ENCODE data around the gene GLYATL1.

GRCh38 chr11:58965246-58965985 is 26.1 kb downstream of the GLYATL1 start:
- TF ChIP-seq ZNF274 (IDR thresholded peaks at IDR 0.05; ENCODE audit: borderline replicate concordance, extremely low read depth, low read length), result no peak
- TF ChIP-seq POLR2A (IDR thresholded peaks at IDR 0.05; ENCODE audit: control extremely low read depth in 1 of 2, low read depth in 2 of 2, low read length in 2 of 2), result no peak
- TF ChIP-seq CTCF (IDR thresholded peaks at IDR 0.05; ENCODE audit: control extremely low read depth in 1 of 3, insufficient read depth in 1 of 3, low read depth in 1 of 3, low read length in 3 of 3), result no peak
- no peak for TF ChIP-seq JUN (IDR thresholded peaks at IDR 0.05; ENCODE audit: low read depth, low read length)
- TF ChIP-seq EP300 (IDR thresholded peaks at IDR 0.05; ENCODE audit: borderline replicate concordance in 1 of 2, low read depth in 2 of 2, low read length in 2 of 2), result no peak
- TF ChIP-seq EZH2 (IDR thresholded peaks at IDR 0.05; ENCODE audit: low read depth, low read length, severe bottlenecking), result no peak
- no peak for TF ChIP-seq SP1 (IDR thresholded peaks at IDR 0.05; ENCODE audit: low read depth, low read length)
- TF ChIP-seq HDAC2 (IDR thresholded peaks at IDR 0.05; ENCODE audit: borderline replicate concordance in 1 of 2, low read depth in 2 of 2, low read length in 2 of 2), result no peak
- no peak for TF ChIP-seq EGR1 (IDR thresholded peaks at IDR 0.05; ENCODE audit: borderline replicate concordance, low read depth, low read length)
- no peak for TF ChIP-seq TAF1 (IDR thresholded peaks at IDR 0.05; ENCODE audit: low read depth, low read length)
- TF ChIP-seq FOSL1 (IDR thresholded peaks at IDR 0.05; ENCODE audit: insufficient read depth, low read depth, low read length), result no peak
